BJ (cell line): ENCODE data around the gene BBS1. TPM values are rescaled to one million over a fixed set of nuclear protein-coding genes. Genes with fewer than 3 reads are reported as not detected.

Experiments
- CTCF ChIA-PET: fragments of 350-600 bp; formaldehyde crosslinking; extraction: SDS; loops from one replicate; lab custom pipeline; 2021; ENCODE audit warnings: antibody characterized with exemption, inconsistent platforms; lab: Yijun Ruan, JAX
- POLR2A ChIA-PET: fragments of 300-600 bp; sonication (Branson Sonifier 250); formaldehyde crosslinking; extraction: SDS; loops from one replicate; lab custom pipeline; 2021; ENCODE audit warnings: antibody characterized with exemption; lab: Charles Lee
- DNase-seq: peaks from one replicate; pipeline ENCODE4 v3.0.0-alpha.2; 2011; ENCODE audit warnings: low read depth
- H3K27me3 ChIP-seq: 2 replicates; pipeline ENCODE4 v1.6.0; 2011; ENCODE audit warnings: low read length; ENCODE audit not compliant: control insufficient read depth, insufficient read depth
- H3K36me3 ChIP-seq: 2 replicates; pipeline ENCODE4 v1.5.1; 2011; ENCODE audit warnings: low read length; ENCODE audit not compliant: control insufficient read depth, insufficient read depth
- H3K4me3 ChIP-seq: 2 replicates; pipeline ENCODE4 v1.5.1; 2011; ENCODE audit warnings: low read depth, mild to moderate bottlenecking, control low read depth, low read length
- polyA plus RNA-seq: library from polyadenylated mRNA; depleted of rRNA; stranded (reverse); fragments of >200 nt; gene quantifications from 2 replicates; pipeline ENCODE4 v1.2.3, GENCODE V29; 2011
- TF ChIP-seq, protein P1 (sequence below): IDR thresholded peaks from 2 replicates; pipeline ENCODE4 v1.5.1; 2011; ENCODE audit warnings: low read depth, mild to moderate bottlenecking, control low read depth, inconsistent platforms, low read length, moderate library complexity; ENCODE audit not compliant: insufficient read depth

Gene BBS1
- polyA plus RNA-seq, 1 experiment: 31.1 TPM

DNA sequence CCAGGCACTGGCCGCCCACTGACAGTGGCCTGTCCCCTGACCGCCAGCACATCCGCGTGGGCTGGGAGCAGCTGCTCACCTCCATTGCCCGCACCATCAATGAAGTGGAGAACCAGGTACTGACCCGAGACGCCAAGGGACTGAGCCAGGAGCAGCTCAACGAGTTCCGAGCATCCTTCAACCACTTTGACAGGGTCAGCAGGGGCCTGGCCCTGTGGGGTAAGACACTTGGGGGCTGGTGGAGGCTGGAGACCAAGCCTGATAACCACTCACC lies 51.5 kb downstream of the BBS1 start:
- Histone ChIP-seq H3K27me3 (peaks cover 5% of the 10 kb centered on the region), H3K4me3 (no peak overlapping the region), H3K36me3 (peaks cover 3% of the 10 kb centered on the region)
- DNase-seq: no peak
- TF ChIP-seq, protein P1, sequence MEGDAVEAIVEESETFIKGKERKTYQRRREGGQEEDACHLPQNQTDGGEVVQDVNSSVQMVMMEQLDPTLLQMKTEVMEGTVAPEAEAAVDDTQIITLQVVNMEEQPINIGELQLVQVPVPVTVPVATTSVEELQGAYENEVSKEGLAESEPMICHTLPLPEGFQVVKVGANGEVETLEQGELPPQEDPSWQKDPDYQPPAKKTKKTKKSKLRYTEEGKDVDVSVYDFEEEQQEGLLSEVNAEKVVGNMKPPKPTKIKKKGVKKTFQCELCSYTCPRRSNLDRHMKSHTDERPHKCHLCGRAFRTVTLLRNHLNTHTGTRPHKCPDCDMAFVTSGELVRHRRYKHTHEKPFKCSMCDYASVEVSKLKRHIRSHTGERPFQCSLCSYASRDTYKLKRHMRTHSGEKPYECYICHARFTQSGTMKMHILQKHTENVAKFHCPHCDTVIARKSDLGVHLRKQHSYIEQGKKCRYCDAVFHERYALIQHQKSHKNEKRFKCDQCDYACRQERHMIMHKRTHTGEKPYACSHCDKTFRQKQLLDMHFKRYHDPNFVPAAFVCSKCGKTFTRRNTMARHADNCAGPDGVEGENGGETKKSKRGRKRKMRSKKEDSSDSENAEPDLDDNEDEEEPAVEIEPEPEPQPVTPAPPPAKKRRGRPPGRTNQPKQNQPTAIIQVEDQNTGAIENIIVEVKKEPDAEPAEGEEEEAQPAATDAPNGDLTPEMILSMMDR: no peak
- ChIA-PET POLR2A (no interaction called here), CTCF (interaction anchor here (1.6 to 2.2 kb wide), 3 partner anchors 16 to 116 kb away, joined by 5 to 8 read pairs (median 6); partner anchors contain the start of gene RBM4B)

DNA sequence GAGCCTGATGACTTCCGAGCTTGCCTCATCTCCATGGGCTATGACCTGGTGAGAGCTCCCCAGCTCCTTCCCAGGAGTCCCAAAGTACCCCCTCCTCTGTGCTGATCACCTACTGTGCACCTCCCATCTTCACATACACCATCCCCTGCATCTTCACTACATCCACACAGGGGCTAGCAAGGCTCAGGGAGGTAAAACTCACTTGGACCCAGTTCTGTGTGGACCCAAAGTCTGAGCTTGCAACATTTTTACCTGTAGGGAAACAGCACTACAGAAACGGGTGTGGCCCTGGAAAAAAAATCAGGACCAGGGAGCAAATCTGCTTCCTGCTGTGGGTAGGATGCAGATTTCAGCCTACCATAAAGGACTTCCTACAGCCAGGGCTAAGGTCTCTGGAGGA lies 51.8 kb downstream of the BBS1 start:
- POLR2A ChIA-PET: no interaction called here

DNA sequence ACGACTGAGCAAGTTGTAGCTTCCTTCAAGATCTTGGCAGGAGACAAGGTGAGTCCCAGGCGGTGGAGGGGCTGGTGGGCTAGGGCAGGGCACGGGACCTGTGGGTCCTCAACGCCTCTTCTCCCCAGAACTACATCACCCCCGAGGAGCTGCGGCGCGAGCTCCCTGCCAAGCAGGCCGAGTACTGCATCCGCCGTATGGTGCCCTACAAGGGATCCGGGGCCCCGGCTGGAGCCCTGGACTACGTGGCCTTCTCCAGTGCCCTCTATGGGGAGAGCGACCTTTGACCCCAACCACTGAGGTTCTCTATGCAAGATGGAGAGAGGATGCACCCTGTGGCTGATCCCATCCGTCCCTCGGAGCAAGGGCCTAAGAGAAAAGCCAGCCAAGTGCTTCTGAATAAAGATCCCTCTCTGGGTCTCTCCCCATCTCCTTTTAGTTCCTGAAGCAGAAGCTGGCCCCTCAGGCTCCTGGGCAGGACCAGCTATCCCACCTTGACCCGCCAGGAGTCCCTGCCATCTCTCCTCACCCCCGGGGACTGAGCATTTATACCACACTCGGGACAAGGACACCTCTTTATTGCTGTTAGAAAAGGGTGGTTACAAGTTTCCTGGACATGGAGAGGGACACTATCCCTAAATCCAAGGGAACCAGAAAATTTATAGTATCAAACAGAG lies 52.6 kb downstream of the BBS1 start:
- ChIA-PET CTCF (interaction anchor here (0.6 to 2.2 kb wide), 6 partner anchors 8 to 733 kb away, joined by 3 to 8 read pairs (median 5); partner anchors contain the start of genes ACTN3, RBM4B and ZDHHC24), POLR2A (no interaction called here)
- H3K36me3 ChIP-seq: peaks cover 3% of the 10 kb centered on the region
- DNase-seq: no peak
- TF ChIP-seq, protein P1: no peak
- peaks cover 5% of the 10 kb centered on the region for H3K27me3 ChIP-seq
- H3K4me3 ChIP-seq: no peak overlapping the region

More for the DNA sequence above, 51.8 kb downstream of the BBS1 start:
- no peak for DNase-seq
- Histone ChIP-seq H3K27me3 (peaks cover 5% of the 10 kb centered on the region), H3K36me3 (peaks cover 3% of the 10 kb centered on the region), H3K4me3 (no peak overlapping the region)
- CTCF ChIA-PET: interaction anchor here (1.6 to 2.2 kb wide), 3 partner anchors 16 to 116 kb away, joined by 5 to 8 read pairs (median 6); partner anchors contain the start of gene RBM4B
- TF ChIP-seq, protein P1: no peak

DNA sequence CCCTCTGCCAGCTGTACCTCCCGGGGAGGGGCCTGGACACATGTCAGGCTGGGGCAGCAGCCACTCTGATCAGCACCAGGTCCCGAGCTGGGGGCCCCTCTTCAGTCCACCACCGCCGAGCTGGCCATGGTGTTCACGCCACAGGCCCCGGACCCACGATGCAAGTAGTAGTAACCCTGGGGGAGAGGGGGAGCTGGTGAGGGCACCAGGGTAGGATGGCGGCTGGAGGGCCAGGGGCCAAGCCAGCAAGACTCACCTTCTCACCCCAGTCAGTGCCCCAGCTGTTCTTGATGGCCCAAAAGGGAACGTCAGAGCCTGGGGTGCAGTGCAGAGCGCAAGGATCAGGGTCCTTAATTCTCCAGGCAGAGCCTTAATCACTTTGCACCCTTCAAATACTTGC lies 53.4 kb downstream of the BBS1 start:
- TF ChIP-seq, protein P1: no peak
- Histone ChIP-seq H3K27me3 (peaks cover 3% of the 10 kb centered on the region), H3K4me3 (no peak overlapping the region), H3K36me3 (peaks cover 3% of the 10 kb centered on the region)
- no peak for DNase-seq
- ChIA-PET POLR2A (no interaction called here), CTCF (interaction anchor here (0.6 to 1.9 kb wide), 5 partner anchors 9 to 734 kb away, joined by 3 to 8 read pairs (median 5); partner anchors contain the start of gene RBM4B)

DNA sequence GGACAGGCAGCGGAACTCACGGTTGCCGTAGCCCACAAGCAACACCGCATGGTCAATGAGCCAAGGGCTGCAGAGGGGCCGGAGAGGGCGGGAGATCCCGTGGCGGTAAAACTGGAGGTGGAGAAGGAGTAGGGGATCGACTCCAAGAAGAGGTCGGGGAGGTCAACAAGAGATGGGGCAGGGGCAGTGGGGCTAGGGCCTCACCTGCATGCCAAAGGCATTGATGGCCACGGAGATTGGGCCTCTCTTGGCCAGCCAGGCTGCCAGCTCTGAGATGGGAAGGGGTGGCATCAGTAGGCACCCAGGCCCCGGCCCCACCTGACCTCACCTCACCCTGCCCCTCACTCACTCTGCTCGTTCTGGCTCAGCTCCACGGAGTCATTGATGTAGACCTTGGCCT lies 54.1 kb downstream of the BBS1 start:
- DNase-seq: no peak
- H3K4me3 ChIP-seq: no peak overlapping the region
- TF ChIP-seq, protein P1: no peak
- peaks cover 3% of the 10 kb centered on the region for H3K36me3 ChIP-seq
- H3K27me3 ChIP-seq: no peaks in the 10 kb centered on the region; the same call in 1 of the 2 replicates
- ChIA-PET CTCF (interaction anchor here (0.7 to 1.5 kb wide), 4 partner anchors 10 to 130 kb away, joined by 3 to 5 read pairs (median 4); no protein-coding TSS in a partner anchor), POLR2A (no interaction called here)
